GM13976 (cell line): ENCODE results near the gene PGA3.

Source experiments
- DNase-seq: peaks from one replicate; pipeline ENCODE4 v3.0.0; 2012; ENCODE audit warnings: low spot score
- in situ Hi-C: fragments of 300-500 bp; cut with MboI; formaldehyde crosslinking; loops from one replicate; pipeline ENCODE4 v1.12.0; 2022; ENCODE audit warnings: low sequenced_read_pairs, mixed read lengths, inconsistent platforms; ENCODE audit not compliant: unreplicated experiment
- TF ChIP-seq, protein P1 (sequence below): IDR thresholded peaks from 2 replicates; pipeline ENCODE4 v1.5.1; 2012; ENCODE audit warnings: borderline replicate concordance, mild to moderate bottlenecking; ENCODE audit not compliant: insufficient read depth; ENCODE audit errors: extremely low read depth, missing control alignments, control extremely low read depth

The PGA3 gene

DNA sequence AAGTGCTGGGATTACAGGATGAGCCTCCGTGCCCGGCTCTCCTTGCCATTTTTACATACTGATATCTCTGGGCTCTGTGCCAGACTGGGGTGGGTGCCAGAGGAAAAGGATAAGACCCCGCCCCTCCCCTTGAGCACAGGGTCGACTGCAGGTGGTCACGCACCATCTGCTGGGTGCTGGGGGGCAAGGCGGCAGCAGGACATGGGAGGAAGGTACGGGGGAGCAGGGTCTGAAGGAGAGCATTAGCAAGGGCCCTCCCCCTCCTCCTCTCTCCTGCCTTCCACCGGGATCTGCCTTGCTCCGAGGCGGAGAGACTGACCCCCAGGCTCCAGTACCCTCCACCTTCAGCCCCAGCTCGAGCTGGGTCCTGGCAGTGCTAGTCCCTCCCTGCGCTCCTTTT lies 9.7 kb upstream of the PGA3 start:
- no peak for DNase-seq
- in situ Hi-C loops: loop anchor here (25.0 kb wide), 1 partner anchor 356 kb away; the partner anchor contains the start of gene CCDC86
- TF ChIP-seq, protein P1, sequence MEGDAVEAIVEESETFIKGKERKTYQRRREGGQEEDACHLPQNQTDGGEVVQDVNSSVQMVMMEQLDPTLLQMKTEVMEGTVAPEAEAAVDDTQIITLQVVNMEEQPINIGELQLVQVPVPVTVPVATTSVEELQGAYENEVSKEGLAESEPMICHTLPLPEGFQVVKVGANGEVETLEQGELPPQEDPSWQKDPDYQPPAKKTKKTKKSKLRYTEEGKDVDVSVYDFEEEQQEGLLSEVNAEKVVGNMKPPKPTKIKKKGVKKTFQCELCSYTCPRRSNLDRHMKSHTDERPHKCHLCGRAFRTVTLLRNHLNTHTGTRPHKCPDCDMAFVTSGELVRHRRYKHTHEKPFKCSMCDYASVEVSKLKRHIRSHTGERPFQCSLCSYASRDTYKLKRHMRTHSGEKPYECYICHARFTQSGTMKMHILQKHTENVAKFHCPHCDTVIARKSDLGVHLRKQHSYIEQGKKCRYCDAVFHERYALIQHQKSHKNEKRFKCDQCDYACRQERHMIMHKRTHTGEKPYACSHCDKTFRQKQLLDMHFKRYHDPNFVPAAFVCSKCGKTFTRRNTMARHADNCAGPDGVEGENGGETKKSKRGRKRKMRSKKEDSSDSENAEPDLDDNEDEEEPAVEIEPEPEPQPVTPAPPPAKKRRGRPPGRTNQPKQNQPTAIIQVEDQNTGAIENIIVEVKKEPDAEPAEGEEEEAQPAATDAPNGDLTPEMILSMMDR: no peak

DNA sequence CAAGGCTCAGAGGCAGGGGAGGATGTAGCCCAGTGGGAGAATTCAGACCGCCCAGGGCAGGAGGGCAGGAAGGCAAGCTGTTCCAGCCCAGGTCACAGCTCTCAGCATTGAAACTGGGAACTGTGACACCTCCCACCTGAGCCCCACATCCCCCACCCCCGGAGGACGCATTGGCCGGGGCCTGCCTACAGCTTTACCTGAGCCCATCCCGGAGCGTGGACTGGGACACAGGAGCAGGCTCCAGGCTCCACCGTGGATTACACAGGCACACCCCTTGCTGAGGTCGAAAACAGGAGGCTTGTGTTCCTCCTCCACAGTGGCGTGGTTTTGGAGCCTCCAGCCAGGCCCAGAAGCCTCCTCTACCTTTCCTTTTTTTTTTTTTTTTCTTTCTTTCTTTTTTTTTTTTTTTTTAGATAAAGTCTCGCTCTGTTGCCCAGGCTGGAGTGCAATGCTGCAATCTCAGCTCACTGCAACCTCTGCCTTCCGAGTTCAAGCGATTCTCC lies 9.1 kb upstream of the PGA3 start:
- TF ChIP-seq, protein P1: no peak

DNA sequence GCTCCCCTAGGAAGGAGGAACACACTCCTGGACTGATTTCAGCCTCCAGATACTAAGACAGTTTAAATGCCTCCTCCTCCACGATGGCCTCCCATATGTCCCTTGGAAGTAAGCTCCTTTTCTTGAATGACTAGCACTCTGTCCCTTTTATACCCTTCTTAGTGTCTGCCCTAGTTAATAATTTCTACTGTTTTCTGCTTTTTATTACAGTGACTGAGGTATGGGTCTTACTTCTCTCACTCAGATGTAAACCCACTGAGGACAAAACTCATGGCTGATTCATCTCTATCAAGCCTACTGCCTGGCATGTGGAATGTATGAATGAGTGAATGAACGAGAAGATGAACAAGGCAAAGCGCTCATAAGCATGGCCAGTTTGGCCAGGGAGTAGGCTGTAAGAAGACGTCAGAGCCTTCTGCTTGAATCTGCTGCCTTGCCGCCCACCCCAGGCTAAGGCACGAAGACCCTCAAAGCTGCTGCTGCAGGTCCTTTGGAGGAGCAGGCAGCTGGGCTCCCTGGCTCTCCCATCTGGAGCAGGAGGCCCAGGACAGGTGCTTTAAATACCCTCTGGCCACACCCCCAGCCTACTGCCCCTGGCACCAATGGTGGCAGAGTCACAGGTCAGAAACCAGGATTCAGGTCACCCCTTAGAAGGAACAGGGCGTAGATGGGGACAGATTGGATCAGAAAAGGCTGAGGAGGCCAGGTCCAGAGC lies 8.2 kb upstream of the PGA3 start:
- in situ Hi-C loops: loop anchor here (25.0 kb wide), 1 partner anchor 358 kb away; the partner anchor contains the start of gene CCDC86
- TF ChIP-seq, protein P1: no peak

More for the DNA sequence above, 9.1 kb upstream of the PGA3 start:
- no peak for DNase-seq
- in situ Hi-C loops: loop anchor here (25.0 kb wide), 1 partner anchor 357 kb away; the partner anchor contains the start of gene CCDC86

DNA sequence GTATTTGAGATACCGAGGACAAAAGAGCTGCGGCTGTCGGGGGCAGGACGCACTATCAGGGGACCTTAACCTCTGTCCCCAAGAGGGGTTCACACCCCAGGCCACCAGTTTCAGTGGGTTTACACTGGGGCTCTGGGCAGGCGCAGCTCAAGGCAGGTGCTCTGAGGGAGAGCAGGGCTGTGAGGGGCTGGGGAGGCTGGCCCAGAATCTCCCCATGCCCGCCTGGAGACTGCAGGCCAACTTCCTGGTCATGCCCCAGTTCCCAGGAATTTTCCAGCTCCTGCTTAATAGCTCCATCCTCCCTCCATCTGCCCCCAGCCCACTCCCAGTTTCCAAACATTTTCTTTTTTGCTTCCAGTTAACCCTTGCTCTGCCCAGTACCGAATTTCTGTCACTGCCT lies 7.6 kb upstream of the PGA3 start:
- no peak for DNase-seq
- in situ Hi-C loops: loop anchor here (25.0 kb wide), 1 partner anchor 358 kb away; the partner anchor contains the start of gene CCDC86
- TF ChIP-seq, protein P1: no peak

More for the DNA sequence above, 8.2 kb upstream of the PGA3 start:
- no peak for DNase-seq

DNA sequence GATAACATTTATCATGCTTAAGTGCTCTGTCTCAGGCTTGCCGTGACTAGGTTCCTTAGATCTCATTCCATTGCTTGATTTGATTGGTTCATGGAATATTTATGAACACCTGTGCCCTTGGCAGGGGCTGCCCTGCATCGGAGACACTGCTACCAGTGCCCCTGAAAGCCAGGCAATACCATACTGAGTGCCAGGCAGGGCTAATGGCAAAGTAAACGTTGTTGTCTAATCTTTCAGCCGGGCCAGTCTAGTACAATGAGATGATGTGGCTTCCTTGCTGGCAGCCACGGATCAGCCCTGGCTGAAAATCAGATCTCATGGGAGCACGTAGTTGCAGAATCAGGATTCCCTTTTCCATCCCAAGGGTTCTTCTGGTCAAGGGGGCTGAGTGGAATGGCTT lies 5.0 kb upstream of the PGA3 start:
- in situ Hi-C loops: loop anchor here (25.0 kb wide), 1 partner anchor 361 kb away; the partner anchor contains the start of gene CCDC86
- TF ChIP-seq, protein P1: no peak
- no peak for DNase-seq

DNA sequence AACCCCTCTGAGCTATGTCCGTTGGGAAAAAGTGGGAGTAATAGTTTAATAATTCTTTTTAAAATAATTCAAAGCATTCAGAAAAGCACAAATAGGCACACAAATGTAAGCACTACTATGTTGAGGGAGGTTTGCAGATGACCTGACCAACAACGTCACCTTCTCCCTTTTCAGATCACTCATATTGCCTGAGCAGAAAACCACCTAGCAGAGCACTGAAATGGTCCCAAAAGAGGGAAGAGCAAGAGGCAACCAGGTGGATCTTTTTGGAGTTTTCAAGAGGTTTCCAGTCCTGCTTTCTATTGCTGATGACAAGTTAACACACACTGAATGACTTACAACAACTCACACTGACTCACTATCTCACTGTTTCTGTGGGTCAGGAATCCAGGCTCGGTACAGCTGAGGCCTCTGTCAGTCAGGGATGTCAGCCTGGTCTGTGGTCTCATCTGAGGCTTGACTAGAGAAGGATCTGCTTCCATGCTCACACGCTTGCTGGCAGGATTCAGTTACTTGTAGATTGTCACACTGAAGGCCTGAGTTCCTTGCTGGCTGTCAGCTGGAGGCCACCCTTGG lies 4.3 kb upstream of the PGA3 start:
- TF ChIP-seq, protein P1: no peak
- DNase-seq: no peak
- in situ Hi-C loops: loop anchor here (25.0 kb wide), 1 partner anchor 362 kb away; the partner anchor contains the start of gene CCDC86
